D721Med (cell line): ENCODE results near the gene EDC4.
"Not testable (repeated sequence)": the region's sequence is repeated elsewhere in the genome, so short reads cannot be mapped to it uniquely, and the experiment has no call there.

Experiments used
- DNase-seq: peaks from one replicate; pipeline ENCODE4 v3.0.0; 2011; ENCODE audit warnings: low spot score; ENCODE audit not compliant: insufficient read length
- FAIRE-seq: peaks from 2 replicates; lab custom pipeline; 2011; peaks lifted over from hg19 to GRCh38; lab: Jason Lieb, UNC
- TF ChIP-seq, protein P1 (sequence below): IDR thresholded peaks from 2 replicates; pipeline ENCODE4 v1.5.1; 2012; ENCODE audit warnings: mild to moderate bottlenecking, control low read depth; ENCODE audit not compliant: insufficient read depth; ENCODE audit errors: missing control alignments

Gene EDC4

DNA sequence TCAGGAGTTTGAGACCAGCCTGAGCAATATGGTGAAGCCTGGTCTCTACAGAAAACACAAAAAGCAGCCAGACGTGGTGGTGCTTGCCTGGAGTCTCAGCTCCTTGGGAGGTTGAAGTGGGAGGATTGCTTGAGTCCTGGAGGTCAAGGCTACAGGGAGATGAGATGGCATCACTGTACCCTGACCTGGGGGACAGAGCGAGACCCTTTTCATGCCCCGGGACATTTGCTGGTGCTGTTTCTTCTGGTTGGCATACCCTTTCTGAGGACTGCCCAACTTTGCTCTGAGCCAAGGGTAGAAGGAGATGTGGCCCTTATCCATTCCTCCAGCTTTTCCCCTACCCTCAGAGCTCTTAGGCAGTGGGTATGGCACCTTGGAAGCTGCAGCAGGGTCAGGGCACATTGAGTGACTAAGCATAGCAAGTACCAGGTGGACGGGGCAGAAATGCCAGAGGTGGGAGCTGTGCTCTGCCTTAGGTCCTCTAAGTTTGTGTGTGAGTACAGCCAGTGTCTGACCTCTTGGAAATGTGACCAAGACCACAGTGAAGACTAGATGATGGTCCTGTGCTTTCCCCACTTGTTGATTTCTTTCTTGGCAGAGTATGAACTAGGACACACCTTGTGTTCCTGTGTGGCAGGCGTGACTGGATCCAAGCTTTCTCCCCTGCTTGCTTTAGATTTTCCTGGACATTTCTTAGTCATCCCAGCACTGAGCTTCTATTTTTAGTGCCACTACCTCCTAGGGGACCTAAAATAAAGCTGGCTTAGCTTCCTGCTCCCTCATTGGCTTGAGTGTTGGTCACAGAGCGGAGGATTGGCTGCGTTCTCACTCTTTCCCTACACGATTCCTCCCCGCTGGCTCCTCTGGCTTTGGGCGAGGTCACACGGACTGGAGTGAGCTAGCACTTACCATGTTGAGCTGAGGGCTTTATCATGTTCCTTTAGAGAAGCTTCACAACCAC lies 9.9 kb upstream of the EDC4 start:
- TF ChIP-seq, protein P1, sequence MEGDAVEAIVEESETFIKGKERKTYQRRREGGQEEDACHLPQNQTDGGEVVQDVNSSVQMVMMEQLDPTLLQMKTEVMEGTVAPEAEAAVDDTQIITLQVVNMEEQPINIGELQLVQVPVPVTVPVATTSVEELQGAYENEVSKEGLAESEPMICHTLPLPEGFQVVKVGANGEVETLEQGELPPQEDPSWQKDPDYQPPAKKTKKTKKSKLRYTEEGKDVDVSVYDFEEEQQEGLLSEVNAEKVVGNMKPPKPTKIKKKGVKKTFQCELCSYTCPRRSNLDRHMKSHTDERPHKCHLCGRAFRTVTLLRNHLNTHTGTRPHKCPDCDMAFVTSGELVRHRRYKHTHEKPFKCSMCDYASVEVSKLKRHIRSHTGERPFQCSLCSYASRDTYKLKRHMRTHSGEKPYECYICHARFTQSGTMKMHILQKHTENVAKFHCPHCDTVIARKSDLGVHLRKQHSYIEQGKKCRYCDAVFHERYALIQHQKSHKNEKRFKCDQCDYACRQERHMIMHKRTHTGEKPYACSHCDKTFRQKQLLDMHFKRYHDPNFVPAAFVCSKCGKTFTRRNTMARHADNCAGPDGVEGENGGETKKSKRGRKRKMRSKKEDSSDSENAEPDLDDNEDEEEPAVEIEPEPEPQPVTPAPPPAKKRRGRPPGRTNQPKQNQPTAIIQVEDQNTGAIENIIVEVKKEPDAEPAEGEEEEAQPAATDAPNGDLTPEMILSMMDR = no peak
- no peak for FAIRE-seq
- no peak for DNase-seq

DNA sequence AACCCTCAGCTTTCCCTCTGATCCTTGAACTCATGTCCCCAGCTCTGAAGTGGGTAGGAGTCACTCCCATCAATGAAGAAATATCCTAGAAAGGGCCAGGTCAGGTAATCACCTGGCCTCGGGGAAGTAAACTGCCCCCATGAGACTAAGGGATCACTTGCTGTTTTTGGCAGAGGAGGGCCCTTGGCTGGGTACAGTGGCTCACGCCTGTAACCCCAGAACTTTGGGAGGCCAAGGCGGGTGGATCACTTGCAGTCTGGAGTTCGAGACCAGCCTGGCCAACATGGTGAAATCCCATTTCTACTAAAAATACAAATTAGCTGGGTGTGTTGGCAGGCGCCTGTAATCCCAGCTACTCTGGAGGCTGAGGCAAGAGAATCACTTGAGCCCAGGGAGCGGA lies 8.8 kb upstream of the EDC4 start:
- DNase-seq, FAIRE-seq: not testable (repeated sequence)

DNA sequence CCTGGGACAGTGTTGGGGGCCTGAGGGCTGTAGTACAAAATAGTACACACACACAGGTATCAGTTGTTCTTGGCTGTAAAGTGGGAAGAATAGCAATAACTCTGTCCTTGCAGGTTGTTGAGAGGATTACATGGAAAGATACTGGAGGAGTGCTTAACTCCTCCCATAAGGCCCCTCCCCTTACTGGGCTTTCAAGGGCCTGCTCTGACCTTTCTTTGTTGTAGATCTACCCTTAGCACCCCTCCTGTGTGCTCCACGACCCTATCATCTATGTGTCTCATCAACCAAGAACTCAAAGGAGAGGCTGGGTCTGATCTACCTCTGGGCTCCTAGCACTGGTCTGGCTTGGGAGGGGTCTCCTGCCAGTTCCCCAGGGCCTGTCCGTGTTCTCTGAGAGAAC lies 8.3 kb upstream of the EDC4 start:
- no peak for FAIRE-seq
- no peak for DNase-seq
- TF ChIP-seq, protein P1 = no peak

DNA sequence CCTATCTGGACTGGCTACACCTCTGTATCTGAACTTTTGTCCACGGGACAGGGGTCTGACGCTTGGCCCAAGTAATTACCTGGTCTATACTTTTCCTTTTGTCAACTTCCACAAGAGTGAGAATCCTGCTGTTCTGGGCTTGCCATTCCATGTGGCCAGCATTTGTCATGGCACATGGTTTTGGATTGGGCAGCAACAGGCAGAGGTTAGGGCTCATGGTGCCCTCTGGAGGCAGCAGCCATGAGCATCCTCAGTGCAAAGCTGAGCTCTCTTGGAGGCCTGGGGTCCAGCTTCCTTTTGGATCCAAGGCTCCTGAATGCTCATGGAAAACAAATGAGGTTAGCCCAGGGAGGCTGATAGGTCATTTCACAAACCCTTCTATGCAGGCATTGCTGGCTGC lies 7.5 kb upstream of the EDC4 start:
- TF ChIP-seq, protein P1 = peak; percentile 45
- DNase-seq (no peak), FAIRE-seq (no peak)

DNA sequence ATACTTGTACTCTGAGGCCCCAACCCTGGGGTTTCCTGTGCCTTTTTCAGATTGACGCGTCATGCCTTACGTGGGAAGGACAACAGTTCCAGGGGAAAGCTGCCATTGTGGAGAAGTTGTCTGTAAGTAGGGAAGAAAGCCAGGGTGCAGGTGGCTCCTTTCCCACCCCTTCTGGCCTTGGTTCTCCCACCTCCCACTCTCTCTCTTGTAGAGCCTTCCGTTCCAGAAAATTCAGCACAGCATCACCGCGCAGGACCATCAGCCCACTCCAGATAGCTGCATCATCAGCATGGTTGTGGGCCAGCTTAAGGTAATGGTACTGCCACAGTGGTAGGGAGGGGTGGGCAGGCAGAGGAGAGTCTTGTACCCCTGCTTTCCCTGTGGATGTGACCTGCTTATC lies 4.6 kb upstream of the EDC4 start:
- TF ChIP-seq, protein P1 = no peak
- no peak for FAIRE-seq
- no peak for DNase-seq

DNA sequence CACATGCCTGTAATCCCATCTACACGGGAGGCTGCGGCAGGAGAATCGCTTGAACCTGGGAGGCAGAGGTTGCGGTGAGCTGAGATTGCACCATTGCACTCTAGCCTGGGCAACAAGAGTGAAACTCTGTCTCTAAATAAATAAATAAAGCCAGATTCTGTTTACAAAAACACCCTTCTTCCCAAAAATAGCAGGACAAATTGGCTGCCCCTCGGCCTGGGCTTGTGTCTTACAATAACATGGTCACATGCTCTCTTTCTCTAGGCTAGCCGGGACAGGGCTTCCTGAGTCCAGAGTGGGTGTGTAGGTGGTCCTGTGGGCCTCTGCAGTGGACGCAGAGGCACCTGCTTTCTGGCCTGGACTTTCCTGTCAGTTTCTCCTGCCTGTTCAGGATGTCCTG lies 3.2 kb upstream of the EDC4 start:
- TF ChIP-seq, protein P1 = no peak
- DNase-seq (no peak), FAIRE-seq (no peak)

DNA sequence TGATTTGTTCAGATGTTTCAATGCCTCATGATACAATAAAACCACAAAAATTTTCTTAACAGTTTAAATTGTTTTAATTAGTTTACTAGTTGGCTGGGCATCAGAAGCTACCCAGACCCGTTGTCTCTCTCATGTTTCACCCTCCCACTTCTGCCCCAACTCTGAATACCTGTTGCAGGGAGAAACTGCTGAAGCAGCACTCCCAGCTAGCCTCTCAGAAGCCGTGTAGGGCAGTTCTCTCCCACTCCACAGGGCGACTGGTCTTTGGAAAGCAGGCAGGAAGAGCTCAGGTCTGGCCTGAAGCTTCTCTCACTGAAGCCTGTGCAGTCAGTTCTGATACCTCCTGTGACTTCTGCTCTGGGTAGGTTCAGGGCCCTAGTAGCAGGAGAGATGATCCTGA lies 1.6 kb upstream of the EDC4 start:
- DNase-seq = no peak
- TF ChIP-seq, protein P1 = no peak
- no peak for FAIRE-seq
